ENCODE measurements around the gene GRIA2.

Gene GRIA2

DNA sequence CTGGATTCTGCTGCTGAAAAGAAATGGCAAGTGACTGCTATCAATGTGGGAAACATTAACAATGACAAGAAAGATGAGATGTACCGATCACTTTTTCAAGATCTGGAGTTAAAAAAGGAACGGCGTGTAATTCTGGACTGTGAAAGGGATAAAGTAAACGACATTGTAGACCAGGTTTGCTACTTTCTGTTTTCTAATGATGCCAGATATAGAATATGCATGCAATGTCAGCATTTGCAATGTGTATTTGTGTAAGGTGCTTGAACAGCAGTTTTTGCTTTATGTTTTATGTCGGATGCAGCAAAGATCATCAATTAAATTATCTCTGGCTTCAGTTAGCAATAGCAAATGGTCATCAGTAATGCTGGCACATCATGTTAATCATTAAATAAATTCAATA, 92.2 kb downstream of the GRIA2 start:
- TF ChIP-seq CTCF (conservative IDR thresholded peaks at IDR 0.05) (no peak), ZFX (IDR thresholded peaks at IDR 0.05) (no peak)
- no peak overlapping the region for H3K27ac ChIP-seq

DNA sequence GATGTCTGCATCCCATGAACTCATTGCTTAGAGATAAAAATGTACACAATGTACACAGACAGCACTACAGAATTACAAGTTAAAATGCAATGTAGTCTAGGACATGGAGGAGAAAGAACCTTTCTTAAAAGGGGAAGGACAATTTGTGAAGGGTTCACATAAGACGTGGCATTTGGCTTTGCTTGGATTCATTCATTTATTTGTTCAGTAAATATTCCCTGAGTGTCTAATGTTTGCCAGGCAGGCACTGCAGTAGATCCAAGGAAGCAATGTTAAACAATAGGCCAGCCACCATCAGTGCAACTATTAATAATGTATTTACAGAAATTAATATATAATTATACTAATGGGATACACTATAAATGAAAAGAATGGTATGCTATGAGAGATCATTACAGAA, 94.4 kb downstream of the GRIA2 start:
- TF ChIP-seq CTCF (conservative IDR thresholded peaks at IDR 0.05) (no peak), ZFX (IDR thresholded peaks at IDR 0.05) (no peak)
- no peak overlapping the region for H3K27ac ChIP-seq

DNA sequence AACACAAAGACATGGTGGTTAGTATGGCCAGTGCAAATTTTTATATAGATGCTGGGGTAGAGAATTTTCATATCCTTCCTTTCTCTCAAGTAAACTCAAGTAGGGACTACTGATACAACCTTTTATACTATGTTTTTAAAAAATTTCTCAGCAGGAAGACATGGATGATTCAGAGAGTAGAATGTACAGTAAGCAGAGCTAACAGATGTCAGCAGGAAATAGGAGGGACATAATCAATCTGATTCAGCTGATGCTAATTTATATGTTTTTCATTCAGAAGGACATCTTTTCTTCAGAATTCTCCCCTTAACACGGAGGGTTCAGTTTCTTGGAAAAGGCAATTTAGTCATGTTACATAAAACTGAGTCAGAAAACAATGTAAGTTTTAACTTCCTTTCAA, 95.4 kb downstream of the GRIA2 start:
- no peak for TF ChIP-seq ZFX (IDR thresholded peaks at IDR 0.05)
- TF ChIP-seq CTCF (conservative IDR thresholded peaks at IDR 0.05) = no peak
- no peak overlapping the region for H3K27ac ChIP-seq

- no peak for TF ChIP-seq ZFX (IDR thresholded peaks at IDR 0.05)
- TF ChIP-seq CTCF (conservative IDR thresholded peaks at IDR 0.05) = no peak
- no peak overlapping the region for H3K27ac ChIP-seq
Measured at GRCh38 chr4:157320092-157320491, 99.6 kb downstream of the GRIA2 start.

- no peak for TF ChIP-seq CTCF (conservative IDR thresholded peaks at IDR 0.05)
- TF ChIP-seq ZFX (IDR thresholded peaks at IDR 0.05) = no peak
- H3K27ac ChIP-seq = no peak overlapping the region
Measured at GRCh38 chr4:157327666-157328065, 107.1 kb downstream of the GRIA2 start.

GRCh38 chr4:157357887-157358286, 137.4 kb downstream of the GRIA2 start:
- TF ChIP-seq CTCF (conservative IDR thresholded peaks at IDR 0.05) (no peak), ZFX (IDR thresholded peaks at IDR 0.05) (no peak)
- H3K27ac ChIP-seq = no peak overlapping the region

- no peak for TF ChIP-seq ZFX (IDR thresholded peaks at IDR 0.05)
- no peak overlapping the region for H3K27ac ChIP-seq
Measured at GRCh38 chr4:157358439-157358838, 137.9 kb downstream of the GRIA2 start.

DNA sequence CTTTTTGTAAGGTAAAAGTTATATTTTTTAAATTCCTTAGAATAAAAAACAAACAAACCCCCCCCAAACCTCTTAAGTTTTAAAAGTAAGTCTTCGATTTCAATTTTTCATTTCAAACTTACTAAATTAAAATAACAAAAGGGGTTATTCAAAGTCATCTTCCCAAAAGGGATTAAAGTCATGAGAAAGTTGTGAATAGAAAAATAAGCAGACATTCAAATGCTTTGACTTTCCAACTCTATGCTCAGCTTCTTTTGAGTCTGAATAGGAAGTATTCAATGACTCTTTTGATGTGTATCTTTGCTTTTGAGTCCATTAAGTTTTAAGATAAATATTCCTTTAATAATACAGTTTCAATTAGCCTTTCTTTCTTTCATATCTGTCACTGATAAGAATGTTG, 138.3 kb downstream of the GRIA2 start:
- TF ChIP-seq CTCF (conservative IDR thresholded peaks at IDR 0.05) (no peak), ZFX (IDR thresholded peaks at IDR 0.05) (no peak)
- no peak overlapping the region for H3K27ac ChIP-seq
